HCT116 (cell line): ENCODE data around the gene C16orf78. TPM values are rescaled to one million over a fixed set of nuclear protein-coding genes. Genes with fewer than 3 reads are reported as not detected.

Experiments used
- ATAC-seq: fragments of 200-7000 bp; cut with Tn5 transposase; 2 replicates; pipeline ENCODE4 v1.9.1; 2020; ENCODE audit warnings: mild to moderate bottlenecking, moderate library complexity
- BruUV-seq: library from RNA; stranded (reverse); fragments of 400-500 nt; replicated peaks from 2 replicates; lab custom pipeline; 2021; lab: Mats Ljungman, UMichigan
- CTCF ChIA-PET: fragments of 300-600 bp; sonication (Branson Sonifier 250); formaldehyde crosslinking; loops from one replicate; lab custom pipeline; 2021; ENCODE audit warnings: antibody characterized with exemption; lab: Charles Lee
- POLR2A ChIA-PET: fragments of 300-600, 350-600 bp; sonication (Branson Sonifier 250); formaldehyde crosslinking; loops from one replicate; lab custom pipeline; 2021; ENCODE audit warnings: antibody characterized with exemption; lab: Charles Lee
- RAD21 ChIA-PET, 2 experiments: fragments of 300-600 bp; sonication (Branson Sonifier 250); formaldehyde crosslinking; loops; one replicate each; lab custom pipeline; 2023; ENCODE audit warnings: low total read pairs in 2 of 2; ENCODE audit not compliant: uncharacterized antibody in 2 of 2, unreplicated experiment in 2 of 2, low non-redundant PET in 1 of 2; lab: Charles Lee
- DNase-seq: peaks from one replicate; pipeline ENCODE4 v3.0.0-alpha.2; 2010; ENCODE audit warnings: low read depth, low spot score
- H2AFZ ChIP-seq: fragments of 200-600 bp; shearing (Covaris generic), sonication (generic); 2 replicates; pipeline ENCODE4 v1.6.1; 2017; ENCODE audit warnings: low read depth, mixed run types, mixed read lengths, antibody characterized with exemption, low read length; ENCODE audit not compliant: poor library complexity, severe bottlenecking
- H3K27ac ChIP-seq: 2 replicates; pipeline ENCODE4 v1.5.1; 2012; ENCODE audit warnings: low read depth, low read length
- H3K27me3 ChIP-seq: fragments of 200-600 bp; sonication (generic); 2 replicates; pipeline ENCODE4 v1.6.1; 2016; ENCODE audit warnings: mixed run types, low read length, mixed read lengths; ENCODE audit not compliant: insufficient read depth
- H3K36me3 ChIP-seq, 2 experiments: fragments of 200-500 bp in 1 of 2; fragments of 200-600 bp in 1 of 2; sonication (Bioruptor generic) in 1 of 2; sonication (generic) in 1 of 2; 2 replicates each; pipeline versions ENCODE4 v1.5.1 to v1.6.1; 2014 to 2016; ENCODE audit warnings: low read length in 2 of 2, inconsistent platforms in 1 of 2, mixed read lengths in 1 of 2, mixed run types in 1 of 2; ENCODE audit not compliant: insufficient read depth in 2 of 2, control insufficient read depth in 1 of 2
- H3K4me1 ChIP-seq, 2 experiments: fragments of 200-600 bp in 1 of 2; sonication (generic) in 1 of 2; 2 replicates each; pipeline versions ENCODE4 v1.5.1 to v1.6.1; 2012 to 2017; ENCODE audit warnings: low read length in 2 of 2, inconsistent platforms in 1 of 2, mild to moderate bottlenecking in 1 of 2, mixed read lengths in 1 of 2, mixed run types in 1 of 2, moderate library complexity in 1 of 2; ENCODE audit not compliant: insufficient read depth in 2 of 2, control insufficient read depth in 1 of 2
- H3K4me2 ChIP-seq: fragments of 200-600 bp; sonication (generic); 2 replicates; pipeline ENCODE4 v1.6.1; 2017; ENCODE audit warnings: mixed run types, low read length, mixed read lengths
- H3K4me3 ChIP-seq, 2 experiments: fragments of 200-600 bp in 1 of 2; sonication (generic) in 1 of 2; replicated peaks in 1 of 2; 2 replicates each; pipeline ENCODE4 v1.5.1; 2011 to 2016; ENCODE audit warnings: low read length in 2 of 2, control low read depth in 1 of 2, low read depth in 1 of 2, mild to moderate bottlenecking in 1 of 2, mixed read lengths in 1 of 2, mixed run types in 1 of 2
- H3K79me2 ChIP-seq: fragments of 200-600 bp; sonication (generic); 2 replicates; pipeline ENCODE4 v1.6.1; 2017; ENCODE audit warnings: mild to moderate bottlenecking, mixed run types, low read length, moderate library complexity, mixed read lengths; ENCODE audit not compliant: insufficient read depth
- H3K9ac ChIP-seq: fragments of 200-600 bp; sonication (generic); 2 replicates; pipeline ENCODE4 v1.6.1; 2016; ENCODE audit warnings: low read length, mixed read lengths
- H3K9me2 ChIP-seq: fragments of 200-600 bp; sonication (generic), shearing (Covaris generic); 2 replicates; pipeline ENCODE4 v1.6.1; 2017; ENCODE audit warnings: mixed run types, mild to moderate bottlenecking, moderate library complexity; ENCODE audit not compliant: insufficient read depth
- H3K9me3 ChIP-seq, 2 experiments: fragments of 200-500 bp in 1 of 2; fragments of 200-600 bp in 1 of 2; sonication (Bioruptor generic) in 1 of 2; sonication (generic) in 1 of 2; 2 replicates each; pipeline ENCODE4 v1.6.1; 2014 to 2017; ENCODE audit warnings: low read length in 2 of 2, mixed read lengths in 2 of 2, inconsistent platforms in 1 of 2, low read depth in 1 of 2, mild to moderate bottlenecking in 1 of 2, mixed run types in 1 of 2, moderate library complexity in 1 of 2; ENCODE audit not compliant: control insufficient read depth in 1 of 2, insufficient read depth in 1 of 2
- H4K20me1 ChIP-seq: fragments of 200-600 bp; sonication (generic), shearing (Covaris generic); 2 replicates; pipeline ENCODE4 v1.6.1; 2017; ENCODE audit warnings: mixed run types, mild to moderate bottlenecking, moderate library complexity; ENCODE audit not compliant: insufficient read depth
- ATF3 ChIP-seq: IDR thresholded peaks from 2 replicates; pipeline ENCODE4 v1.6.1; 2012
- CBX3 ChIP-seq: IDR thresholded peaks from 2 replicates; pipeline ENCODE4 v1.6.1; 2012; ENCODE audit warnings: low read depth
- CEBPB ChIP-seq: IDR thresholded peaks from 2 replicates; pipeline ENCODE4 v1.6.1; 2012; ENCODE audit warnings: low read depth
- CTCF ChIP-seq, 3 experiments: fragments of 200-600 bp in 1 of 3; sonication (generic) in 1 of 3; IDR thresholded peaks in 2 of 3; conservative IDR thresholded peaks in 1 of 3; 2 replicates each; pipeline ENCODE4 v1.5.1; 2012 to 2017; ENCODE audit warnings: low read depth in 2 of 3, low read length in 2 of 3, antibody characterized with exemption in 1 of 3, borderline replicate concordance in 1 of 3, control low read depth in 1 of 3, mild to moderate bottlenecking in 1 of 3, mixed read lengths in 1 of 3, mixed run types in 1 of 3, moderate library complexity in 1 of 3; ENCODE audit not compliant: insufficient read depth in 1 of 3
- EGR1 ChIP-seq: IDR thresholded peaks from 2 replicates; pipeline ENCODE4 v1.6.1; 2012; ENCODE audit warnings: low read depth
- ELF1 ChIP-seq: IDR thresholded peaks from 2 replicates; pipeline ENCODE4 v1.6.1; 2012; ENCODE audit warnings: low read depth, borderline replicate concordance
- EZH2 ChIP-seq: fragments of 200-600 bp; sonication (generic); IDR thresholded peaks from 2 replicates; pipeline ENCODE4 v1.6.1; 2017; ENCODE audit warnings: antibody characterized with exemption, mixed run types
- EZH2phosphoT487 ChIP-seq: fragments of 200-600 bp; IDR thresholded peaks from 2 replicates; pipeline ENCODE4 v1.6.1; 2018; ENCODE audit warnings: antibody characterized with exemption, borderline replicate concordance
- FOSL1 ChIP-seq: IDR thresholded peaks from 2 replicates; pipeline ENCODE4 v1.6.1; 2012; ENCODE audit warnings: low read depth
- JUND ChIP-seq: IDR thresholded peaks from 2 replicates; pipeline ENCODE4 v1.6.1; 2012
- MAX ChIP-seq: IDR thresholded peaks from 2 replicates; pipeline ENCODE4 v1.6.1; 2012
- POLR2AphosphoS5 ChIP-seq: IDR thresholded peaks from 2 replicates; pipeline ENCODE4 v1.6.1; 2011; ENCODE audit warnings: mild to moderate bottlenecking, low read depth, low read length, moderate library complexity
- SIN3A ChIP-seq: IDR thresholded peaks from 2 replicates; pipeline ENCODE4 v1.6.1; 2012; ENCODE audit warnings: low read depth
- SP1 ChIP-seq: IDR thresholded peaks from 2 replicates; pipeline ENCODE4 v1.6.1; 2012; ENCODE audit warnings: low read depth
- SRF ChIP-seq: IDR thresholded peaks from 2 replicates; pipeline ENCODE4 v1.6.1; 2012; ENCODE audit warnings: low read depth
- TCF7L2 ChIP-seq: IDR thresholded peaks from 2 replicates; pipeline ENCODE4 v1.7.0; 2011; ENCODE audit warnings: borderline replicate concordance, inconsistent platforms; ENCODE audit not compliant: insufficient read depth, insufficient read length; ENCODE audit errors: extremely low read depth
- ZBTB33 ChIP-seq: IDR thresholded peaks from 2 replicates; pipeline ENCODE4 v1.6.1; 2011; ENCODE audit warnings: mild to moderate bottlenecking, low read length, moderate library complexity; ENCODE audit not compliant: insufficient replicate concordance; ENCODE audit errors: extremely low read depth
- ZFX ChIP-seq: fragments of 450-650 bp; IDR thresholded peaks from 2 replicates; pipeline ENCODE4 v1.6.1; 2017
- ZNF274 ChIP-seq: fragments of 200-500 bp; sonication (Bioruptor generic); IDR thresholded peaks from 2 replicates; pipeline ENCODE4 v1.6.1; 2014; ENCODE audit warnings: mild to moderate bottlenecking, low read depth, low read length, inconsistent platforms
- intact Hi-C: fragments of 100-400 bp; cut with micrococcal nuclease; formaldehyde crosslinking; loops from 2 replicates; pipeline ENCODE4 v1.10.0; 2022
- total RNA-seq: library from RNA; stranded (reverse); gene quantifications from one replicate; pipeline ENCODE4 v1.2.1, GENCODE V29; 2021; ENCODE audit not compliant: unreplicated experiment
- TF ChIP-seq, protein P1 (sequence below): IDR thresholded peaks from 2 replicates; pipeline ENCODE4 v1.6.1; 2012; ENCODE audit warnings: low read depth

Gene C16orf78
- total RNA-seq, 1 experiment from 2014 or later = not detected

GRCh38 chr16:49353680-49354079, 19.9 kb upstream of the C16orf78 start:
- no peak overlapping the region for H2AFZ ChIP-seq
- H3K4me1 ChIP-seq = no peaks in the 10 kb centered on the region
- DNase-seq (no peak), ATAC-seq (no peak)
- intact Hi-C loops = no loop called here
- H3K9me3 ChIP-seq = no peaks in the 10 kb centered on the region
- peaks cover 31% of the 10 kb centered on the region; the same call in 1 of the 2 replicates for H3K27me3 ChIP-seq
- H3K36me3 ChIP-seq = no peaks in the 10 kb centered on the region
- POLR2A ChIA-PET = no interaction called here
- H4K20me1 ChIP-seq = no peaks in the 10 kb centered on the region
- RAD21 ChIA-PET = no interaction called here
- no peaks in the 10 kb centered on the region for H3K79me2 ChIP-seq
- CTCF ChIA-PET = interaction anchor here (1.7 kb wide), 1 partner anchor 667 kb away, joined by 12 read pairs; no protein-coding TSS in a partner anchor
- H3K4me3 ChIP-seq = no peak overlapping the region
- no peaks in the 10 kb centered on the region for H3K9me2 ChIP-seq
- no peak overlapping the region for H3K4me2 ChIP-seq
- no peak overlapping the region for H3K9ac ChIP-seq
- H3K27ac ChIP-seq = no peak overlapping the region
- no TSS peak for BruUV-seq
- no peak for TF ChIP-seq JUND
- no peak for TF ChIP-seq ELF1
- TF ChIP-seq ATF3 = no peak
- TF ChIP-seq ZNF274 = no peak
- no peak for TF ChIP-seq TCF7L2
- TF ChIP-seq SIN3A = no peak
- TF ChIP-seq EZH2phosphoT487 = no peak
- TF ChIP-seq ZFX = no peak
- TF ChIP-seq CTCF (IDR thresholded peaks at IDR 0.05 in 2 of 3, conservative IDR thresholded peaks at IDR 0.05 in 1 of 3; ENCODE audit: borderline replicate concordance in 1 of 3, insufficient read depth in 1 of 3, low read depth in 2 of 3, low read length in 2 of 3) = no peak
- TF ChIP-seq CEBPB = no peak
- no peak for TF ChIP-seq EGR1
- TF ChIP-seq MAX = no peak
- TF ChIP-seq CBX3 = no peak
- TF ChIP-seq SP1 = no peak
- TF ChIP-seq ZBTB33 = no peak
- TF ChIP-seq, protein P1, sequence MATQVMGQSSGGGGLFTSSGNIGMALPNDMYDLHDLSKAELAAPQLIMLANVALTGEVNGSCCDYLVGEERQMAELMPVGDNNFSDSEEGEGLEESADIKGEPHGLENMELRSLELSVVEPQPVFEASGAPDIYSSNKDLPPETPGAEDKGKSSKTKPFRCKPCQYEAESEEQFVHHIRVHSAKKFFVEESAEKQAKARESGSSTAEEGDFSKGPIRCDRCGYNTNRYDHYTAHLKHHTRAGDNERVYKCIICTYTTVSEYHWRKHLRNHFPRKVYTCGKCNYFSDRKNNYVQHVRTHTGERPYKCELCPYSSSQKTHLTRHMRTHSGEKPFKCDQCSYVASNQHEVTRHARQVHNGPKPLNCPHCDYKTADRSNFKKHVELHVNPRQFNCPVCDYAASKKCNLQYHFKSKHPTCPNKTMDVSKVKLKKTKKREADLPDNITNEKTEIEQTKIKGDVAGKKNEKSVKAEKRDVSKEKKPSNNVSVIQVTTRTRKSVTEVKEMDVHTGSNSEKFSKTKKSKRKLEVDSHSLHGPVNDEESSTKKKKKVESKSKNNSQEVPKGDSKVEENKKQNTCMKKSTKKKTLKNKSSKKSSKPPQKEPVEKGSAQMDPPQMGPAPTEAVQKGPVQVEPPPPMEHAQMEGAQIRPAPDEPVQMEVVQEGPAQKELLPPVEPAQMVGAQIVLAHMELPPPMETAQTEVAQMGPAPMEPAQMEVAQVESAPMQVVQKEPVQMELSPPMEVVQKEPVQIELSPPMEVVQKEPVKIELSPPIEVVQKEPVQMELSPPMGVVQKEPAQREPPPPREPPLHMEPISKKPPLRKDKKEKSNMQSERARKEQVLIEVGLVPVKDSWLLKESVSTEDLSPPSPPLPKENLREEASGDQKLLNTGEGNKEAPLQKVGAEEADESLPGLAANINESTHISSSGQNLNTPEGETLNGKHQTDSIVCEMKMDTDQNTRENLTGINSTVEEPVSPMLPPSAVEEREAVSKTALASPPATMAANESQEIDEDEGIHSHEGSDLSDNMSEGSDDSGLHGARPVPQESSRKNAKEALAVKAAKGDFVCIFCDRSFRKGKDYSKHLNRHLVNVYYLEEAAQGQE = no peak
- no peak for TF ChIP-seq SRF
- no peak for TF ChIP-seq POLR2AphosphoS5
- TF ChIP-seq FOSL1 = no peak
- TF ChIP-seq EZH2 = no peak
- TF ChIP-seq, all 23 proteins: peak for 0
